Vagina (tissue), 2 donors: ENCODE measurements around the gene FBLN1.
"Not testable (repeated sequence)": the region's sequence is repeated elsewhere in the genome, so short reads cannot be mapped to it uniquely, and the experiment has no call there.

ENCODE experiments used
- POLR2AphosphoS5 ChIP-seq, 2 donors: sonication (generic); formaldehyde crosslinking; IDR thresholded peaks; one replicate each; pipeline ENCODE4 v1.9.0; 2017; ENCODE audit warnings: antibody characterized with exemption in 2 of 2, mild to moderate bottlenecking in 2 of 2, low read depth in 1 of 2; ENCODE audit not compliant: insufficient read depth in 1 of 2
- TF ChIP-seq, protein P1 (sequence below), 3 experiments: fragments of 450-650 bp in 2 of 3; fragments of 200-600 bp in 1 of 3; sonication (generic) in 1 of 3; IDR thresholded peaks; one replicate each; pipeline ENCODE4 v1.5.1; 2017 to 2019; ENCODE audit warnings: antibody characterized with exemption in 3 of 3, mild to moderate bottlenecking in 2 of 3, moderate library complexity in 2 of 3

DNA sequence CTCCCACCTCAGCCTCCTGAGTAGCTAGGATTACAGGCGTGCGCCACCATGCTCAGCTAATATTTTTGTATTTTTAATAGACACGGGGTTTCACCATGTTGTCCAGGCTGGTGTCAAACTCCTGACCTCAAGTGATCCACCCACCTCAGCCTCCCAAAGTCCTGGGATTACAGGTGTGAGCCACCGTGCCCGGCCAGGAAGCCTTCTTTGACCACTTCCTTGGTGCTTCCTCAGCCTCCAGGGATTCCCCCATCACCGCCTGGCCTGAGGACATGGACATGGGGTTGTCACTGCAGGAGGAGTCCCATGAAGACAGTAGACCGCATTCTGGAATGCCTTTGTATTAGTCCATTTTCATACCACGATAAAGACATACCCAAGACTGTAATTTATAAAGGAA is 8.4 kb upstream of the FBLN1 start:
- TF ChIP-seq, protein P1, sequence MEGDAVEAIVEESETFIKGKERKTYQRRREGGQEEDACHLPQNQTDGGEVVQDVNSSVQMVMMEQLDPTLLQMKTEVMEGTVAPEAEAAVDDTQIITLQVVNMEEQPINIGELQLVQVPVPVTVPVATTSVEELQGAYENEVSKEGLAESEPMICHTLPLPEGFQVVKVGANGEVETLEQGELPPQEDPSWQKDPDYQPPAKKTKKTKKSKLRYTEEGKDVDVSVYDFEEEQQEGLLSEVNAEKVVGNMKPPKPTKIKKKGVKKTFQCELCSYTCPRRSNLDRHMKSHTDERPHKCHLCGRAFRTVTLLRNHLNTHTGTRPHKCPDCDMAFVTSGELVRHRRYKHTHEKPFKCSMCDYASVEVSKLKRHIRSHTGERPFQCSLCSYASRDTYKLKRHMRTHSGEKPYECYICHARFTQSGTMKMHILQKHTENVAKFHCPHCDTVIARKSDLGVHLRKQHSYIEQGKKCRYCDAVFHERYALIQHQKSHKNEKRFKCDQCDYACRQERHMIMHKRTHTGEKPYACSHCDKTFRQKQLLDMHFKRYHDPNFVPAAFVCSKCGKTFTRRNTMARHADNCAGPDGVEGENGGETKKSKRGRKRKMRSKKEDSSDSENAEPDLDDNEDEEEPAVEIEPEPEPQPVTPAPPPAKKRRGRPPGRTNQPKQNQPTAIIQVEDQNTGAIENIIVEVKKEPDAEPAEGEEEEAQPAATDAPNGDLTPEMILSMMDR (IDR thresholded peaks at IDR 0.05) = not testable (repeated sequence)
- not testable (repeated sequence) for TF ChIP-seq POLR2AphosphoS5 (IDR thresholded peaks at IDR 0.05; ENCODE audit: insufficient read depth in 1 of 2, low read depth in 1 of 2)
